Osteoblast (primary cell): ENCODE data around the gene ATP1A3. TPM values are rescaled to one million over a fixed set of nuclear protein-coding genes. Genes with fewer than 3 reads are reported as not detected.

Experiments used
- DNase-seq: peaks from one replicate; pipeline ENCODE4 v3.0.0; 2011; ENCODE audit warnings: low spot score, mixed read lengths; ENCODE audit not compliant: insufficient read length; ENCODE audit errors: missing footprints
- H2AFZ ChIP-seq: 2 replicates; pipeline ENCODE4 v1.6.0; 2011; ENCODE audit warnings: mild to moderate bottlenecking, low read length
- H3K27ac ChIP-seq: 2 replicates; pipeline ENCODE4 v1.5.1; 2011; ENCODE audit warnings: mild to moderate bottlenecking, low read depth, low read length, moderate library complexity
- H3K27me3 ChIP-seq: 2 replicates; pipeline ENCODE4 v1.6.0; 2012; ENCODE audit warnings: mild to moderate bottlenecking, control low read depth, inconsistent platforms, low read length, moderate library complexity; ENCODE audit not compliant: insufficient read depth
- H3K36me3 ChIP-seq: 2 replicates; pipeline ENCODE4 v1.5.1; 2011; ENCODE audit warnings: mild to moderate bottlenecking, low read length, control low read depth, moderate library complexity; ENCODE audit not compliant: insufficient read depth
- H3K4me1 ChIP-seq: 2 replicates; pipeline ENCODE4 v1.5.1; 2011; ENCODE audit warnings: mild to moderate bottlenecking, low read length, control low read depth, moderate library complexity; ENCODE audit not compliant: insufficient read depth
- H3K4me2 ChIP-seq: 2 replicates; pipeline ENCODE4 v1.6.0; 2011; ENCODE audit warnings: mild to moderate bottlenecking, low read length; ENCODE audit not compliant: insufficient read depth
- H3K4me3 ChIP-seq: fragments of 200-600 bp; sonication (generic); 3 replicates; pipeline ENCODE4 v1.5.1; 2012; ENCODE audit warnings: mild to moderate bottlenecking, low read length, inconsistent platforms; ENCODE audit not compliant: insufficient read depth
- H3K79me2 ChIP-seq: 2 replicates; pipeline ENCODE4 v1.6.0; 2012; ENCODE audit warnings: mild to moderate bottlenecking, low read length, control low read depth, inconsistent platforms; ENCODE audit not compliant: insufficient read depth
- H3K9me3 ChIP-seq: 2 replicates; pipeline ENCODE4 v1.5.1; 2011; ENCODE audit warnings: low read depth, low read length, control low read depth
- H4K20me1 ChIP-seq: 2 replicates; pipeline ENCODE4 v1.6.0; 2012; ENCODE audit warnings: mild to moderate bottlenecking, low read length, control low read depth; ENCODE audit not compliant: insufficient read depth
- CTCF ChIP-seq: IDR thresholded peaks from 2 replicates; pipeline ENCODE4 v1.5.1; 2011; ENCODE audit warnings: mild to moderate bottlenecking, low read depth, low read length, moderate library complexity; ENCODE audit errors: extremely low read depth
- total RNA-seq: library from RNA; depleted of rRNA; stranded (reverse); fragments of >200 nt; gene quantifications from 2 replicates; pipeline ENCODE4 v1.2.3, GENCODE V29; 2012

Gene ATP1A3
- total RNA-seq, 1 donor: under 0.01 TPM

GRCh38 chr19:41999878-42000208, 5.8 kb upstream of the ATP1A3 start:
- Histone ChIP-seq H3K27me3 (peaks cover 54% of the 10 kb centered on the region), H4K20me1 (peaks cover 2% of the 10 kb centered on the region), H3K4me1 (no peaks in the 10 kb centered on the region), H3K27ac (no peak overlapping the region), H3K79me2 (no peaks in the 10 kb centered on the region), H3K4me2 (no peak overlapping the region), H3K4me3 (no peak overlapping the region), H3K36me3 (no peaks in the 10 kb centered on the region), H2AFZ (no peak overlapping the region), H3K9me3 (no peaks in the 10 kb centered on the region)
- no peak for TF ChIP-seq CTCF
- DNase-seq: peak; percentile 66

- H3K27me3 ChIP-seq: peaks cover 54% of the 10 kb centered on the region
- no peak overlapping the region for H3K4me3 ChIP-seq
- H3K36me3 ChIP-seq: no peaks in the 10 kb centered on the region
- H3K27ac ChIP-seq: no peak overlapping the region
- no peaks in the 10 kb centered on the region for H3K9me3 ChIP-seq
- DNase-seq: peak; percentile 87
- H4K20me1 ChIP-seq: peaks cover 2% of the 10 kb centered on the region
- H3K4me2 ChIP-seq: no peak overlapping the region
- no peak overlapping the region for H2AFZ ChIP-seq
- no peak for TF ChIP-seq CTCF
- no peaks in the 10 kb centered on the region for H3K4me1 ChIP-seq
- no peaks in the 10 kb centered on the region for H3K79me2 ChIP-seq
These were observed 5.2 kb upstream of the ATP1A3 start for GRCh38 chr19:41999071-41999877.

GRCh38 chr19:41998246-41999020, 4.4 kb upstream of the ATP1A3 start:
- DNase-seq: peak; percentile 98

More at GRCh38 chr19:41998246-41999020, 4.4 kb upstream of the ATP1A3 start:
- H3K27me3 ChIP-seq: peaks cover 56% of the 10 kb centered on the region
- H4K20me1 ChIP-seq: peaks cover 2% of the 10 kb centered on the region
- H3K4me3 ChIP-seq: no peak overlapping the region
- H3K27ac ChIP-seq: no peak overlapping the region
- no peaks in the 10 kb centered on the region for H3K36me3 ChIP-seq
- no peaks in the 10 kb centered on the region for H3K9me3 ChIP-seq
- no peaks in the 10 kb centered on the region for H3K79me2 ChIP-seq
- H2AFZ ChIP-seq: no peak overlapping the region
- TF ChIP-seq CTCF: peak; percentile 59
- peak overlapping the region; percentile 36 for H3K4me2 ChIP-seq
- H3K4me1 ChIP-seq: no peaks in the 10 kb centered on the region
